HG02759 (cell line): ENCODE results near the gene CAPN10.

Experiments used
- ATAC-seq: cut with Tn5 transposase; IDR thresholded peaks from one replicate; pipeline ENCODE4 v1.9.1; 2021; ENCODE audit warnings: mild to moderate bottlenecking, moderate library complexity; ENCODE audit not compliant: unreplicated experiment

CAPN10 gene

DNA sequence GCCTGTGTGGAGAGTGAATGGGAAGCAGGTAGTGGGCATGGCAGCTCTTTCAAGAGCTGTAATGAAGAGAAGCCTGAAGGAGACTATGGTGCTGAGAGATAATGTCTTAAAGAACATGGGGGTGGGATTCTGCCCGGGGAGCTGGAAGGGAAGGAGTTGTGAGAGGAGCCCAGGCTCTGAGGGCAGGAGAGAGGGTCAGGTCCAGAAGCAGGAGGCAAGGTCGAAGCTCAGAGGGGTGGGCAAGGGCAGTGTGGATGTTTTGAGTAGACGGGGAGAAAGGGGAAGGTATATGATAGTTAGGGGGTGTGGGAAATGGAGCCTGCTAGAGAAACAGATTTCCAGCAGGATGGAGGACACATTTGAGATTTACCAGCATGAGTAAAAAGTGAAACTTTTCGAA, 2.1 kb downstream of the CAPN10 start:
- no peak for ATAC-seq

DNA sequence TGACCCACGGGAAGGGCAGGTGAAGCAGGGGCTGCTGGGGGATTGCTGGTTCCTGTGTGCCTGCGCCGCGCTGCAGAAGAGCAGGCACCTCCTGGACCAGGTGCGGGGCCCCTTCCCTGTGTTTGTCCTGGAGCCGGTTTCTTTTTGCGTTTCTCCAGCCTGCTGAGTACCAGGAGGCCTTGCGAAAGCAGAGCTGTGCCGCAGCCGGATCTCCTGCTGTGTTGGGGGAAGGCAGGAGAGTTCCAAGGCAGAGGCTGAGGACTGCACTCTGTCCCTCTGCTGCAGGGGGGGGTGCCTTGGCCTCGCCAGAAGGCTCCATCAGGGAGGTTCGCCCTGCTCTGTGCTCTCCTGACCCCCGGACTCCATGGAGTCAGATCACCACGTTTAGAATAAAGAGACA, 2.8 kb downstream of the CAPN10 start:
- no peak for ATAC-seq

DNA sequence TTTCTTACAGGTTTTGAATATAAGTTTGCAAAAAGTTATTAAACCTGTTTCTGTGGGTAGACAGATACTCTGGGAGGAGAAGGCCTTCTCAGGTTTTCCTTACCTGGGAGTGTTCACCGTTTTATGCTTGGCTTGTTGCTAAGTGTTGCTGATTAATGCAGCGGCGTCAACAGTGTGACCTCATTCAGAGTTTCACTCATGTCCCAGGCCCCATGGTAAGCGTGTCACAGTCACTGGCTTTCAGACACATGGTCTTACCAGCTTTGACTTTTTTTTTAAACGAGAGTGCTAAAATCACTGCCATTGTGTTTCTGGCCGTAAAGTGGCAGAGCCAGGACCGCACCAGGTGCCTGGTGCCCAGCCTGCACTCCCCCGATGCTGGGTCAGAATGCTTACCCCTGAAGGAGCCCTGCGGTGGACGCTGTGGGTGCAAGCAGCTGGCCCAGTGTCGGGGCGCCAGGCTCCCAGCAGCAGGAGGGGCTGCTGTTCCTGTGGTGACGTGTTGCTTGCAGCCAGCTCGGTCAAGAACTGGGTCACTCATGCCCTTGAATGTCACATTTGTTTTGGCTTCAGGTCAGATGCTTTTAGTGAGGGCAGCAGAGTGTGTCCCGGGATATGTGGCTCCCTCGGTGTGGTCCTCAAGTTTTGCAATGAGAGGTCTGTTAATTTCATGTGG, 3.5 kb downstream of the CAPN10 start:
- ATAC-seq = no peak

DNA sequence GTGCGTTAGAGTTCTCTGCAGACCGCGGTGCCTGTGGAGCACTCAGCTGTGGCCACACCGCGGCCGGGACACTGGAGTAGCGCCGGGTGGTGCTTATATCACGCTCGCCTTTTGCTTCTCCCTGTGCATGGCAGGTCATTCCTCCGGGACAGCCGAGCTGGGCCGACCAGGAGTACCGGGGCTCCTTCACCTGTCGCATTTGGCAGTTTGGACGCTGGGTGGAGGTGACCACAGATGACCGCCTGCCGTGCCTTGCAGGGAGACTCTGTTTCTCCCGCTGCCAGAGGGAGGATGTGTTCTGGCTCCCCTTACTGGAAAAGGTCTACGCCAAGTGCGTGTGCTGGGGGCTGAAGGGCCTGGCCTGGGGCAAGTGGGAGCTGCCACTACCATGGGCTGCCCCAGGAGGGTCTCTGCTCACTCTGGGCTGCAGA, 4.2 kb downstream of the CAPN10 start:
- ATAC-seq = no peak

DNA sequence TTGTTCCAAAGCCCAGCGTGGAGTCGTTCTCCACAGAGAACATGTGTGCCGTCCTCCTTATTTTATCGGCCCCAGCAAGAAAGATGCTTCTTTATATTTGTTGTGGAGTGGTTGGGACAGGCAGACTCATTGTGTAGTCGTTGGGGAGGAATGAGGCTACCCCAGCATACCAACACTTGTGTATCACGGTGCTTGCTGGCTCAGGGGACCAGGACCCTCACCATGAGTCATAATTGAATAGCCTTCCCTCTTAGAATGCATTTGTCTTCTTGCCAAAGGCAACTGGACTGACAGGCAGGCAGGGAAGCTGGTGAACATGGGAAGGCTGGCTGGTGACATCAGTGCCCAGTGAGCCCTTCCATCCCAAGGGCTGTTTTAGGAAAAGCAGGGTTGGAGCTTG, 4.7 kb downstream of the CAPN10 start:
- ATAC-seq = no peak

DNA sequence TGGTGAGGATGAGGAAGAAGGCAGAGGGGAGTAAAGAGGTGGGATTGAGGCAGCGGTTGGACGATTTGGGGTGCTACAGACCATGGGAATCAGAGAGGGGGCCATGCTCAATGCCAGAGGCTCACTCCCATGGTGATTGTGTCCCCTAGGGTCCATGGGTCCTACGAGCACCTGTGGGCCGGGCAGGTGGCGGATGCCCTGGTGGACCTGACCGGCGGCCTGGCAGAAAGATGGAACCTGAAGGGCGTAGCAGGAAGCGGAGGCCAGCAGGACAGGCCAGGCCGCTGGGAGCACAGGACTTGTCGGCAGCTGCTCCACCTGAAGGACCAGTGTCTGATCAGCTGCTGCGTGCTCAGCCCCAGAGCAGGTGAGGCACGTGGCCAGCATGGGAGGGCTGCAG, 5.2 kb downstream of the CAPN10 start:
- no peak for ATAC-seq

DNA sequence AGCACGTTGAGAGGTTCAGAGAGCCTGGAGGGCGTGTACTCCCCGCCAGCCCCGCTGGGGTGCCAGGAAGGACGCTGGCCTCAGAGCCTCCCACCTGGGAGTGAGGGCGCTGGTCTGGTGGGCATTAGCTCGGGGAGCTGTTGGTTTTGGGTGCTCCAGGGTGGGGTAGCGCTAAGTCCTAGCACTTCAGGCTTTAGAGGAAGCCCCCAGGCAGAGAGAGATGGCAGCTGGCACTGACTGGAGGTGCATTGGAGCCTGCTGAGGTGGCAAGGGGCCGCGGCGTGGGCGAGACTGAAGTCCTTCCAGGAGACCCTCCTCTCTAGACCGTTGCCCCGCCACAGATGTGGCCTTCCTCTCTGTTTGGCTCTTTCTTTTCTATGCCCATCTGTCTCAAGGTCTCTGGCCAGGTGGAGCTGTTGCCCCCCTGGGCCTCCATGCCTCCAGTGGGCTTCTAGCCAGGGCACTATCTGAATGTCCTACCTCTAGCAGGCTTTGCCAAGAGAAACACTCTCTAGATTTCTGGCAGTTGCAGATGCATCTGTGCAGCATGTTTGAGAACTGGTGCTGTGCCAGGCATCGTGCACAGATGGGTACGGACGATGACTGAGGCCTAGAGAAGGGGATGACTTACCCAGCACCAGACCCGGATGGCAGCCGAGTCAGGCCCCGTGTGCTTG, 6.6 kb downstream of the CAPN10 start:
- ATAC-seq = no peak

DNA sequence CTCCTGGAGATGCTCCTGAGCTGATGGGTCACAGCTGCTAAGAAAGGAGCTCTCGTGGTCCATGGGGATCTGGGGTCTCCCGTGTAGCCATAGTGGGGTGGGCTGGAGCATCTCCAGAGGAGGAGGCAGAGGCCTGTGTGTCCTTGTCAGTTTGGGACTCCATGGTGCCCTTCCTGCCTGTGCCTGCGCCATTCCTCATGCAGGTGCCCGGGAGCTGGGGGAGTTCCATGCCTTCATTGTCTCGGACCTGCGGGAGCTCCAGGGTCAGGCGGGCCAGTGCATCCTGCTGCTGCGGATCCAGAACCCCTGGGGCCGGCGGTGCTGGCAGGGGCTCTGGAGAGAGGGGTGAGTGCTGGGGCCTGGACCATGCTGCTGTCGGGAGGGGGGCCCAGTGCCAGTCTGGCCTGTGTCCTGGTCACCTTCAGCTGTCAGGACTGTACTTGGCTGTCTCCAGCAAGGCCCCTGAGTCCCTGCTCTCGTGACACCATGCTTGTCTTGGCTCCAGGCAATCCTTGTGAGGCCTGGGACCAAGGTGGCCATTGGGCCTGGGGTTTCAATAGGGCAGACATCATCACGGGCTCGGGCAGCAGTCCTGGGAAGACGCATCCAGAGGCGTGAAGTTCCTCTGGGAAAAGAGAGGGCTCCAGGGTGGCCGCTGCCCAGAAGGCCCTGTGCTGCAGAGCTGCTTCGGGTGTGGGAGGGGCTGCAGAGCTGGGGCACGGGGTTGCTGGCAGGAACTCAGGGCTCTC, 7.3 kb downstream of the CAPN10 start:
- no peak for ATAC-seq

DNA sequence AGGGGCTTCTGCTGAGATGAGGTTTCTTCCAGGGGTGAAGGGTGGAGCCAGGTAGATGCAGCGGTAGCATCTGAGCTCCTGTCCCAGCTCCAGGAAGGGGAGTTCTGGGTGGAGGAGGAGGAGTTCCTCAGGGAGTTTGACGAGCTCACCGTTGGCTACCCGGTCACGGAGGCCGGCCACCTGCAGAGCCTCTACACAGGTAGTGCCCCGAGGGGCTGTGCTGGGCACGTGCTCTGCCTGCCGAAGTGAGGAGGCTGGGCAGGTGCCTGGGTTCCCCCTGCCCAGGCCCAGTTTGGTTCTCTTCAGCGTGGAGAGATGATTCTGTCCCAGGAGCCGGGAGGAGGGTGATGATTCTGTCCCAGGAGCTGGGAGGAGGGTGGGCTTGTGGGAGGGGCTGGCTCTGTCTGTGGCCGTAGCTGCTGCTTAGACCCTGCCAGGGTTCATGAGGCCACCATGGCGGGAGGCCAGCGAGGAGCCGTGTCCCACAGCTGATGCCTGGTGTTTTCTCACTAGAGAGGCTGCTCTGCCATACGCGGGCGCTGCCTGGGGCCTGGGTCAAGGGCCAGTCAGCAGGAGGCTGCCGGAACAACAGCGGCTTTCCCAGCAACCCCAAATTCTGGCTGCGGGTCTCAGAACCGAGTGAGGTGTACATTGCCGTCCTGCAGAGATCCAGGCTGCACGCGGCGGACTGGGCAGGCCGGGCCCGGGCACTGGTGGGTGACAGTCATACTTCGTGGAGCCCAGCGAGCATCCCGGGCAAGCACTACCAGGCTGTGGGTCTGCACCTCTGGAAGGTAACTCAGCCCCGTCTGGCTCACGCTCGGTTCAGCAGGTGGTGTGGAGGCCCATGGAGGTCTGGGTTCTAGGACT, 8.2 kb downstream of the CAPN10 start:
- ATAC-seq = no peak

DNA sequence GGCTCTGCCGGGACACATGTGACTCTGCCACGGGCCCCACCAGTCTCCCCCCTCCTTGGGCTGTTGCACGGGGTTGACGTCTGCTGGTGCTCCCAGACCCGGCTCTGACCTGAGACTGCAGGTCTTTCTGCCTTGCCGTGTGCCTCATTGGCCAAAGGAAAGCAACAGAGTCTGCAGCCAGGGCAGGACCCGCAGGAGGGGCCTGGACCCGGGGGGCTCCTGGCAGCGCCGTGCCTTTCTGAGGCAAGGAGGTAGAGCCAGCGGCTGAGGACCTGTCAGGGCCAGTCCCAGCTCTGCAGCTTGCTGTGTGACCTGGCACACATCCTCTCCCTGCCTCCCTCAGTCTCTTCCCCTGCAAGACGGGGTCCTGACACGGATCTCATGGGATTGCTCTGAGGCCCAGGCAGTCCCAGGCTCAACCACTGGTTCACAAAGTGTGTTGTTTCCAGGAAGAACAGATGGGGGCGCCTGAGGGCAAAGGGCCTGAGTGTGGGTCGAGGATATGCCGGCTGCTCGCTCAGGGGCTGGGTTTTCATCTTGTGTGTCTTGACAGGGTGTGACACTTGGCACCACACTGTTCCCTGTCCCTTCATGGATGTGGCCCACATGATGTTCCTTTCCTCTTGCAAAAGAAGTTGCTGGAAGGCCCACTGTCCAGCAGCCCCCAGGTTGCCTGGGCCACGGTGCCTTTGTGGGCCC, 9.0 kb downstream of the CAPN10 start:
- ATAC-seq = no peak

DNA sequence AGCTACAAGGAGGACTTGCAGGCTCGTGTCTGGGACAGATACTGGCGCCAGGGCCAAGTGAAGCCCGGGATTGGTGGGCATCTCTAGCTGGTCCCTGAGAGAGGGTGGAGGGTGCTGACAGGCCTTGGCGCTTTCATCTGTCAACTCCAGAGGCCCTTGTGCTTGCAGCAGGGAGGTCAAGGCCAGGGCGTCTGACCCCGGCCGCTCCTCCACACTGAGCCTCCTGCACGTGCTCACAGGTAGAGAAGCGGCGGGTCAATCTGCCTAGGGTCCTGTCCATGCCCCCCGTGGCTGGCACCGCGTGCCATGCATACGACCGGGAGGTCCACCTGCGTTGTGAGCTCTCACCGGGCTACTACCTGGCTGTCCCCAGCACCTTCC, 9.5 kb downstream of the CAPN10 start:
- ATAC-seq = no peak

DNA sequence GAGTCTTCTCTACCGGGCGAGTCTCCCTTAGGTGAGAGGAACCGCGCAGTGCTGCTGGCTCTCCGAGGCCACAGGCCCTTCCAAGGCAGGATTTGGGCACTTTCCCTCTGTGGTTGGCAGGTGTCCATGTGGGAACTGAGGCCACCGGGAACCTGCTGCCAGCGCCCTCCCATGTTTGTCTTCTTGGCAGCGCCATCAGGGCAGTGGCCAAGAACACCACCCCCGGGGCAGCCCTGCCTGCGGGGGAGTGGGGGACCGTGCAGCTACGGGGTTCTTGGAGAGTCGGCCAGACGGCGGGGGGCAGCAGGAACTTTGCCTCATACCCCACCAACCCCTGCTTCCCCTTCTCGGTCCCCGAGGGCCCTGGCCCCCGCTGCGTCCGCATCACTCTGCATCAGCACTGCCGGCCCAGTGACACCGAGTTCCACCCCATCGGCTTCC, 10.0 kb downstream of the CAPN10 start:
- no peak for ATAC-seq

DNA sequence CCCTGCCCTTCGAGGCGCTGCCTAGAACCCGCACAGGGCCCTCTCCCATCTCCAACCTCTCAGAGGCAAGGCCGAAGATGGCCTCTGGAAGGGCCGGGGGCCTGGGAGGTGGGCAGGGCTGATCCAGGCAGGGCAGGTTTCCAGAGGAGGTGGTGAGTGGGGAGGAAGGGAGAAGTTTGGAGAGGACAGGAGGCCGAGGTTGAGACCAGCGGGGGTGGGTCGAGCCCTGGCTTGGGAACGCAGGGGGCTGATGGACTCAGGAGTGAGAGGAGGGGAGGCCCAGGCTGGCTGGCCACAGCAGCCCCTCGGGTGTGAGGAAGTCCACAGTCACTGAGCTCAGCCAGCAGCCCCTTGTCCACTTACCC, 10.5 kb downstream of the CAPN10 start:
- no peak for ATAC-seq

DNA sequence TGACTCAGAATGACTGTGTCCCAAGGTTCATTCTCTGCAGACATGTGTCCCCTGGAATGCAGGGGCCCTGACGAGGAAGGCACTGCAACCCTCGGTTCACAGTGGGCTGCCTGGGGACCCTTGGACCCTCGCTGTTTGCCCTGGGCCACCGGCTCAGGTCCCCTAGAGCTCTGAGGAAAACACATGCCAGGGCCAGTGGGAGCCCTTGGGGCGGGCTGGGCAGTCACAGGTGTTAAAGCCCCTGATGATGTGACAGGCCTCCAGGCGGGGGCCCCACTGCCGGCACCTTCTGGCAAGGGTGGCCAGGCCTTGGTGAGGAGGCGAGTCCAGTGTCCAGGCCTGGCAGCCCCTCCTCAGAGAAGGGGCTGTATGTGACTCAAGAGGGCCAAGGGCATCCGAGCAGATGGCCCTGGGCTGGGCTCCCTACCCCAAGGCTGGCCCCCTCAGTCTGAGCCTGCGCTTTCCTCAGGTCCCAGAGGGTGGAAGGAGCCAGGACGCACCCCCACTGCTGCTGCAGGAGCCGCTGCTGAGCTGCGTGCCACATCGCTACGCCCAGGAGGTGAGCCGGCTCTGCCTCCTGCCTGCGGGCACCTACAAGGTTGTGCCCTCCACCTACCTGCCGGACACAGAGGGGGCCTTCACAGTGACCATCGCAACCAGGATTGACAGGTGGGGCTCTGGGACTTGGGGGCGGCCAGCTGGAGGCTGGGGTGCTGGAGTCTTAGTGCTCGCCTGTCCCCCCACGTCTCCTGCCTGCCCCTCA, 11.1 kb downstream of the CAPN10 start:
- ATAC-seq = no peak

DNA sequence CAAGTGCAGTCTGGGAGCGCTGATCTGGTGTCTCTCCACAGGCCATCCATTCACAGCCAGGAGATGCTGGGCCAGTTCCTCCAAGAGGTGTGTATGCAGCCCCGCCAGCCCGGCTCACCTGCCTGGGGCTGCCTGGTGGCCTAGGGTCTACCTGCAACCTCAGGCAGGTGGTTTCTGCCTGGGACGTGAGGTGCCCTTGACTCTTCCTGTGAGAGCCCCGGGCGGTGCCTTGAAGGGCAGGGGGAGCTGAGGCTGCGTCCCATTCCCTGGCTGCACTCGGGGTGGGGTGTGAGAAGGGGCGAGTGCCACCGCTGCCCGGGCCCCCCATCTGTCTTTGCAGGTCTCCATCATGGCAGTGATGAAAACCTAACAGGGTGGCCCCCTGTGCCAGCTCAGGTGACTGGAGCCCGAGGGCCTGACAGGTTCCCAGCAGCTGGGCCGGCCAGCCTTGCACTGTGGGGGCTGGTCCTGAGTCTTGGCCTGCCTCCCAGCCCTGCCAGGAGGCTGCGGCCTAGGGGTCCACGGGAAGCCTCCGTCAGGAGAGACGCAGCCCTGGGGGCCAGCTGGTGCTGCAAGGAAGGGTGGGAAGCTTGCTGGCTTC, 11.9 kb downstream of the CAPN10 start:
- ATAC-seq = no peak

DNA sequence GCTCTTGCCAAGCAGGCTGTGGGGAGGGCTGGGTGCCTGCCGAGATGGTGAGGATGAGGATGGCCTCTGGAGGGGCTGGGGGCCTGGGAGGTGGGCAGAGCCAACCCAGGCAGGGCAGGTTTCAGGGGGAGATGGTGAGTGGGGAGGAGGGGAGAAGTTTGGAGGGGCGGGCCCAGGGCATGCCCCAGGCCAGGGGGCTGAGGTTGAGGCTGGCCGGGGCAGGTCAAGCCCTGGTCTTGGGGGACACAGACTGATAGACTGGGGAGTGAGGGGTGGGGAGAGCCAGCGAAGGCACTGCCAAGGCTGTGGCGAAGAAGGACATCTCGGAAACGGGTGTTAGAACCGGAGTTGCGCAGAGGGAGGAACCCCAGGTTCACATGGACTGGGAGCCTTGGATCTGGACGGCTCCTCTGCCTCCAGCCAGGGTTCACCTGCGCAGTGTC, 12.6 kb downstream of the CAPN10 start:
- no peak for ATAC-seq

DNA sequence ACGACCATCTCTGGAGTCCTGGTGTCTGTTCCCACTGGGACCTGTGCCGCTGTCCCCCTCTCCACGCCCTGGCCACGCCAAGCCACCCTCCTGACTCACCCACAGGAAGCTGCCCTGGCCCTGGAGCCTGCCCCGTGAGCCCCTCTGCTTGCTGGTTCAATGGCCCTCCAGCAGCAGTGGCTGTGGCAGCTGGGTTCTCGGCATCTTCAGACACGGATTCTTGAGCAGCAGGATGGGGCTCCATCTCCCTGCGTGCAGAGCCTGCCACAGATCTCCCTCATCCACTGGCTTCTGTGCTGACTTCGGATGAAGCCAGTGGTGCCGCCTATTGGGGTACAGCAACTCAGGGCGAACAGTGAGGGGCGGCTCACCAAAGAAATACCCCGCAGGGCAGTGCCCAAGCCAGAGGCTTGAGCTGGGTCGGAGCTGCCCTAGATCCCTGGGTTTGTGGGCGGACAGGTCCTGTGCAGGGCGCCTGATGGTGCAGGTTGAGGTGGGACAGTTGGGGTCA, 14.0 kb downstream of the CAPN10 start:
- no peak for ATAC-seq

DNA sequence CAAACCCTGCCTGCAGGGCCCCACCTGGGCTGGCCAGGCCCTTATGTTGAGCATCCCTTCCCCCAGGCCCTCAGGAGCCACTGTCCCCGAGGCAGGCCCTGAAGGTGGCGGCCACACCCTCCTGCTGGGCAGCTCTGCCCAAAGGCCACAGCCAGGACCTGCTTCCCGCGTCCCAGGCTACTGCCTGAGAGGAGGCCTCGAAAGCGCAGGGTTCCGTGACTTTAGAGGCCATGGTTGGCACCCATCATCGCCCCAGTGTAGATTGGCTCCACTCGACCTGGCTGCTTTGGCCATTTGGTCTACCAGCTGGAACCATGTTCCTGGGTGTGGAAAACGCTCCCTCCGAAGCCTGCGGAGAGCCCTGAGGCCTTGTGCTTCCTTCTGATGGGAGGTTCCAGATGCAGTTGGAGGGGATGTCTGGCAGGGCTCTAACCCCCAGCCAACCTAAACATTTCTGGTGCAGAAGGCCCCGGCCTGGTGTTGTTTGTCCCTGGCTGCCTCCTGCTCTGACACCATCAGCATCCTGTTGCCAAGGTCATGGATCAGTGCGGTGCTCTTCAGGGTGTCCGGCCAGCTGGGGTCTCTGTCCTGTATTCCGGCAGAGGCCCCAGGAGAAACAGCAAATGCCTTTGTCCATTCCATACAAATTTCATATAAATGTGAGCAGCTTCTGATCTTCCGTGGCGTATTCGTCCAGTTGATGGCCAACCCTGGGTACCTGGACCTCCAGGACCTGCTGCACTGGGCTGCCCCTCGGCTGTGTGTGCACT, 14.7 kb downstream of the CAPN10 start:
- no peak for ATAC-seq

DNA sequence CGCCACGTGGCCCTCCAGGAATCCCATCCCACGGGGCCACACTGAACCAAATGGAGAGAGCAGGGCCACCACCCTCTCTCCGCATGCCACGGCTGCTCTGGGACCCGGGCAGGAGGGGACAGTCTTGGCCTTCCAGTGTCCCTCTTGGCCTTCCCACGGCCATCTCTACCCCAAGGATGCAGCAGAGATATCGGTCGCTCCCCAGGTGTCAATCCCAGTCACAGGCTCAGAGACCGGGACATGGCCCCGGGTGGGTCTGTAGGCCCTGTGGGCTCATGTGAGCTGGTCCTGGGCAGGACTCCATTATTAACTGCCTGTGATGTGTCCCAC, 15.3 kb downstream of the CAPN10 start:
- no peak for ATAC-seq
